Fibroblast of pulmonary artery (primary cell): ENCODE measurements around the gene MYT1.
"Not testable (repeated sequence)": the region's sequence is repeated elsewhere in the genome, so short reads cannot be mapped to it uniquely, and the experiment has no call there.

Experiments
- DNase-seq: peaks from one replicate; pipeline ENCODE4 v3.0.0-alpha.2; 2010; ENCODE audit warnings: low read depth
- H3K4me3 ChIP-seq: replicated peaks from 2 replicates; pipeline ENCODE4 v1.5.1; 2011; ENCODE audit warnings: low read depth, mild to moderate bottlenecking, control low read depth, low read length, moderate library complexity
- TF ChIP-seq, protein P1 (sequence below): IDR thresholded peaks from 2 replicates; pipeline ENCODE4 v1.5.1; 2011; ENCODE audit warnings: mild to moderate bottlenecking, control low read depth, low read length, inconsistent platforms; ENCODE audit errors: missing control alignments

Gene MYT1

DNA sequence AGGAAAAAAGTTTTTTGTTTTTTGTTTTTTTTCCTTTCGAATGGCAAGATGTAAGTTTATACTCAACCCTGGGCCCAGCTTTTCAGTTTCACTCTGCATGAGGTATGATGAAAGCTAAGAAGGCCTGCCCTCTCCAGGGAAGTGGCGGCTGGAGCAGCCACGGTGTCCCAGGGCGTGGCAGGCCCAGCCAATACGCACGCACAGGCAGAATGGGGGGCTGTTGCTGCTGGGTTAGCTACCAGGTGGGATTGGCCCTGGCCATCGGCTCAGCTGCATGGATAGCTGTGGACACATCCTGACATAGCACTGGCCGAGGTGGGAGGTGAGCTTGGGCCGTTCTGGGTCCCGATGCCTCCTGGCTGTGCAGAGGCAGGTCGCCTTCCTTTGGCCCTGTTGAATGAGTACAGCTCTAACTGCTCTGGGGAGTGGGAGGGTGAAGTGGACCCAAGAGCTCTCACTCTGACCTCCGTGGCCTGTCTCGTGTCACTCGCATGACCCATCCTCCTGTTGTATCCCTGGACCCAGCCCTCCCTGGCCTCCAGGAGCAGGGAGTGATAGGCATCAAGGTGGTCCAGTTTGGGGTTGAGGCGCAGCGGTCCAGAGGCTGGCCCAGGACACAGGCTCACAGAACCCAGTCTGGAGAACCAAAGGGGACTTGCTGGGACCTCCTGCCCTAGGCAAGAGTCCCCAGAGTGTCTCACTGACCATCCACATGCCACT lies 18.1 kb downstream of the MYT1 start:
- H3K4me3 ChIP-seq, result no peak overlapping the region
- DNase-seq, result no peak
- TF ChIP-seq, protein P1, sequence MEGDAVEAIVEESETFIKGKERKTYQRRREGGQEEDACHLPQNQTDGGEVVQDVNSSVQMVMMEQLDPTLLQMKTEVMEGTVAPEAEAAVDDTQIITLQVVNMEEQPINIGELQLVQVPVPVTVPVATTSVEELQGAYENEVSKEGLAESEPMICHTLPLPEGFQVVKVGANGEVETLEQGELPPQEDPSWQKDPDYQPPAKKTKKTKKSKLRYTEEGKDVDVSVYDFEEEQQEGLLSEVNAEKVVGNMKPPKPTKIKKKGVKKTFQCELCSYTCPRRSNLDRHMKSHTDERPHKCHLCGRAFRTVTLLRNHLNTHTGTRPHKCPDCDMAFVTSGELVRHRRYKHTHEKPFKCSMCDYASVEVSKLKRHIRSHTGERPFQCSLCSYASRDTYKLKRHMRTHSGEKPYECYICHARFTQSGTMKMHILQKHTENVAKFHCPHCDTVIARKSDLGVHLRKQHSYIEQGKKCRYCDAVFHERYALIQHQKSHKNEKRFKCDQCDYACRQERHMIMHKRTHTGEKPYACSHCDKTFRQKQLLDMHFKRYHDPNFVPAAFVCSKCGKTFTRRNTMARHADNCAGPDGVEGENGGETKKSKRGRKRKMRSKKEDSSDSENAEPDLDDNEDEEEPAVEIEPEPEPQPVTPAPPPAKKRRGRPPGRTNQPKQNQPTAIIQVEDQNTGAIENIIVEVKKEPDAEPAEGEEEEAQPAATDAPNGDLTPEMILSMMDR, result no peak

DNA sequence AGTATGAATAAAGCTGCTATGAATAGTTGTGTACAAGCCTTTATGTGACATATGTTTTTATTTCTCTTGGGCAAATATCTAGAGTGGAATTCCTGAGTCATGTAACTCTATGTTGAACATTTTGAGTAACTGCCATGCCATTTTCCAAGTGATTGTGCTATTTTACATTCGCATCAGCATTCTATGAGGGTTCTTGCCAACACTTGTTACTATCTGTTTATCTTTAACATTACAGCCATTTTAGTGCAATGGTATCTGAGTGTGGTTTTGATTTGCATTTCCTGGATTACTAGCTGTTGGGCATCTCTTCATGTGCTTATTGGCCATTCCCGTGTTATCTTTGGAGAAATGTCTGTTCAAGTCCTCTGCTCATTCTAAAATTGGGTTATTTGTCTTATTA lies 19.1 kb downstream of the MYT1 start:
- DNase-seq, result no peak
- no peak overlapping the region for H3K4me3 ChIP-seq

DNA sequence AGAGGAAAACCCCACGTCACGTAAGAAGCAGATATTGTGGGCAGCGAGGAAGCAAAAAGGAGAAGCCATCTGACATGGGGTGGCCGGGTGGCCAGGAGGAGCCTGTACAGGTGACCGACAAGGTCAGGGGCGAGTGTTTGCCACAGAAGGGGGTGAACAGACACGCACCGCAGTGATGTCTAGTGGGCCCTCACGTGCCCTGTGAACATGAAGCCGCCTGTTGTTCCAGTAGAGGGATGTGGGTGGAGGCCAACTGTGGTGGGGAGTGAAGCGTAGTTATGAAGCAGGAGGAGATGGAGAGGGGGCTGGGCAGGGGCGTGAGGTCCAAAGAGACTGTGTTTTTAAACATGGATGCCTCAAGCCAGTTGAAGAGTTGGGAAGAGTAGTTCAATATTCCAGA lies 20.5 kb downstream of the MYT1 start:
- no peak overlapping the region for H3K4me3 ChIP-seq
- no peak for DNase-seq
- TF ChIP-seq, protein P1, result no peak

More for the DNA sequence above, 19.1 kb downstream of the MYT1 start:
- TF ChIP-seq, protein P1, result no peak

DNA sequence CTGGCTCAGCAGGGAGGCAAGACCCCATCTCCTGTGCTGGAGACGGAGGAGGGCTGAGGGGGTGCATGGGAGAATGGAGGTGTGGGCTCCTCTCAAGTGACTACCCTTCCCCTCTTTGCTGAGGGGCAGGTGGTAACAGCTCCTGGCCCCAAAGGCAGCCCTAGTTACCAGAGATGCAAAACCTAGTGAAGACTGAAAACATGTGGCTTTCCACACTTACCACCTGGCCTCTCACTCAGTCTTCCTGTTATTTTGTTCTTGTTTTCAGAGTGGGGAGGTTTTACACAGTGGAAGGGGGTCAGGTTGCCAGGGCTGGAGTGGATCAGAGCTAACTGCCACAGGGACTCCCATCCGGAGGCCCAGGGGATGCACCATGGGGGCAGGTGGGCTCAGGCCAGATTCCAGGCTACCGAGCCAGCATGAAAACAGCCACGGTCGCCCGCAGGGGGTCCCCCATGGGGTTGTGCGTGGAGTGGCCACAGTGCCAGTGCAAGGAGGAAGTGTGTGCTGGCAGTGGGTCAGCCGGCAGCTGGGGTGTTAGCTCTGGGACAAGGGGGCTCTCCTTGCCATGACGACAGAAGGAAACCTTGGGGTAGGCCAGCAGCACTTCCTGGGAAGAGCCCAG lies 21.1 kb downstream of the MYT1 start:
- H3K4me3 ChIP-seq, result no peak overlapping the region
- TF ChIP-seq, protein P1, result no peak
- DNase-seq, result no peak

DNA sequence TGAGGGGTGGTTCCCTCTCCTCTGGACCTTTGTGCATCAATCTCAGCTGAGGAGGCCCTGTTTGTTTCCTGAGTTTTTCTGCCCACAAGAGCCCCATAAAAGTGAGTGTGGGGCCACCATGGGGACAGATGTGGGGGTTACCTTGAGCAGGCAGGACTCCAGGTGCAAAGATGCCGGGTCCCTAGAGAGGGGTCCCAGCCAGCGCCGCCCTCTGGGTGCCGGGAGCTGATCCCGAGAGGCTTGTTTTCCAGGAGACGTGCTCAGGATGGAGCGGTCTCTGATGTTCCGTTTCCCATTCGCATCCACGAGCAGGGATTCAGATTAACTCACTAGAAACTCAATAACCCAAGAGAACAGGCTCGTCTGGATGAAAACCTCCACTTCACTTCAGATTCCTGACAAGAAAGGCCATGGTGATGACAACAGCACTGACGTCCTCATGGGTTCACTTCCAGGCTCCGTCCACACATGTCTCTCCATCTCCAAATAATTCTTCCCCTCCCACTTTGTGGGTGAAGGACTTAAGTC lies 21.9 kb downstream of the MYT1 start:
- TF ChIP-seq, protein P1, result no peak
- H3K4me3 ChIP-seq, result no peak overlapping the region
- DNase-seq, result no peak

DNA sequence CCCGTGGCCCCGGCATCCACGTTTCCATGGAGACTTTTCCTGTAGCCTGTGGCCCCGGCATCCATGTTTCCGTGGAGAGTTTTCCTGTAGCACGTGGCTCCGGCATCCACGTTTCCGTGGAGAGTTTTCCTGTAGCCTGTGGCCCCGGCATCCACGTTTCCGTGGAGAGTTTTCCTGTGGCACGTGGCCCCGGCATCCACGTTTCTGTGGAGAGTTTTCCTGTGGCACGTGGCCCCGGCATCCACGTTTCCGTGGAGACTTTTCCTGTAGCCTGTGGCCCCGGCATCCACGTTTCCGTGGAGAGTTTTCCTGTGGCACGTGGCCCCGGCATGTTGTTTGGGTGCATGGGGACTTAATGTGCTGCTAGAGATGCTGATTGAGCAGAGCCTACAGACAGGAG lies 23.0 kb downstream of the MYT1 start:
- H3K4me3 ChIP-seq, DNase-seq: not testable (repeated sequence)

DNA sequence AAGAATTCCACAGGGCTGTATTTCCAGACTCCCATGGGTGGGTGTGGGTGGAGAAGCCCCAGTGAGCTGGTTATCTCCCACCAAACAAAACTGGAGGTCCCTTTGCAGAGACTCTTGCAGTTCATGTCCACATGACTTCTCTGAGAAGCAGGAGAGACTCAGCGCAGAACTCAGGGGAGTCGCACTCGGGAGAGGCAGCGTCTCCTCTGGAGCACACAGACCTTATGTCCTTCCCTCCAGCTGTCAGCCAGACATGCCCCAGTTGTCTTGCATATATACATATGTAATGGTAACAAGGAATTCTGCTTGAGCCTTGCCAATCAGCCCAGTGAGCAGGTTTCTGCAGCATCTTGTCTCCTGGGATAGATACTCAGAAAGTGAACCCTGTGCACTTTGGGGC lies 23.8 kb downstream of the MYT1 start:
- no peak for DNase-seq
- TF ChIP-seq, protein P1, result no peak
- H3K4me3 ChIP-seq, result no peak overlapping the region
